Upper lobe of right lung (tissue), 1 donor: ENCODE measurements around the gene TSTD2. TPM values are rescaled to one million over a fixed set of nuclear protein-coding genes. Genes with fewer than 3 reads are reported as not detected.
A peak's percentile ranks its signal among the peaks of the same experiment; 100 is the strongest.
"Not testable (repeated sequence)": the region's sequence is repeated elsewhere in the genome, so short reads cannot be mapped to it uniquely, and the experiment has no call there.

Experiments used
- ATAC-seq: fragments of 200-7000 bp; cut with Tn5 transposase; one replicate; pipeline ENCODE4 v1.9.1; 2020; ENCODE audit warnings: mild to moderate bottlenecking, moderate library complexity
- DNase-seq: peaks from one replicate; pipeline ENCODE4 v3.0.0-alpha.2; 2020
- H3K27ac ChIP-seq: fragments of 200-600 bp; one replicate; pipeline ENCODE4 v1.8.0; 2022
- H3K27me3 ChIP-seq: fragments of 200-600 bp; one replicate; pipeline ENCODE4 v1.8.0; 2022; ENCODE audit warnings: mild to moderate bottlenecking
- H3K36me3 ChIP-seq: fragments of 200-600 bp; one replicate; pipeline ENCODE4 v1.8.0; 2022
- H3K4me1 ChIP-seq: fragments of 200-600 bp; one replicate; pipeline ENCODE4 v1.8.0; 2022
- H3K4me3 ChIP-seq: fragments of 200-600 bp; one replicate; pipeline ENCODE4 v1.8.0; 2022; ENCODE audit warnings: mild to moderate bottlenecking
- H3K9me3 ChIP-seq: fragments of 200-600 bp; one replicate; pipeline ENCODE4 v1.8.0; 2022
- intact Hi-C: fragments of 100-400 bp; cut with DNase I; formaldehyde crosslinking; loops from one replicate; pipeline ENCODE4 v1.11.0; 2022
- total RNA-seq: library from RNA; stranded (reverse); fragmentation: NEBNext Ultra II Directional; extraction: Animal tissue kit (Norgen Biotek cat#: 25700); gene quantifications from one replicate; pipeline ENCODE4 v1.2.1, GENCODE V29; 2021
- TF ChIP-seq, protein P1 (sequence below): fragments of 200-600 bp; IDR thresholded peaks from one replicate; pipeline ENCODE4 v1.8.0; 2022; ENCODE audit warnings: antibody characterized with exemption
- donor health status: DM: no; HTN: yes; CAD: no; lungs with severe emphysema.

Gene TSTD2
- total RNA-seq, 1 donor from 2014 or later, result 20.0 TPM

DNA sequence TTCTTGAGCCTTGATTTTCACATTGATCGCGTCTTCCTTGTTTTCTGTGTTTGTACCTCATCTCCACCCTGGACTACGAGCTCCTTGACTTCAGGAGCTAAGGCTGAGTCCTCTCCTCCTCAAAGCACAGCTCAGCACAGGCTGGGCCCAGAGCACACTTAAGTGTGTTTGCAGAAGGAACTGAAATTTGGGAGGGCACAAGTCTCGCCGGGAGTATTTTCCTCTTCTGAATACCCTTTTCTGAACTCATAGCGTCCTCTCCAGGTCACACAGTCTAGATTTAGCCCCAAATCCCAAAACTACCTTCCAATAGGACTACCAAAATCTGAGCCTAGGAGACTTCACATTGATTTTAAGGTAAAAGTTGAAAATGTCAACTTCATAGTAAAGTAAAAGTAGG, 41.6 kb downstream of the TSTD2 start:
- no peak overlapping the region for H3K4me3 ChIP-seq
- H3K36me3 ChIP-seq, result no peaks in the 10 kb centered on the region
- H3K4me1 ChIP-seq, result no peaks in the 10 kb centered on the region
- no peak for DNase-seq
- H3K27me3 ChIP-seq, result no peaks in the 10 kb centered on the region
- intact Hi-C loops, result no loop called here
- no peaks in the 10 kb centered on the region for H3K9me3 ChIP-seq
- TF ChIP-seq, protein P1, sequence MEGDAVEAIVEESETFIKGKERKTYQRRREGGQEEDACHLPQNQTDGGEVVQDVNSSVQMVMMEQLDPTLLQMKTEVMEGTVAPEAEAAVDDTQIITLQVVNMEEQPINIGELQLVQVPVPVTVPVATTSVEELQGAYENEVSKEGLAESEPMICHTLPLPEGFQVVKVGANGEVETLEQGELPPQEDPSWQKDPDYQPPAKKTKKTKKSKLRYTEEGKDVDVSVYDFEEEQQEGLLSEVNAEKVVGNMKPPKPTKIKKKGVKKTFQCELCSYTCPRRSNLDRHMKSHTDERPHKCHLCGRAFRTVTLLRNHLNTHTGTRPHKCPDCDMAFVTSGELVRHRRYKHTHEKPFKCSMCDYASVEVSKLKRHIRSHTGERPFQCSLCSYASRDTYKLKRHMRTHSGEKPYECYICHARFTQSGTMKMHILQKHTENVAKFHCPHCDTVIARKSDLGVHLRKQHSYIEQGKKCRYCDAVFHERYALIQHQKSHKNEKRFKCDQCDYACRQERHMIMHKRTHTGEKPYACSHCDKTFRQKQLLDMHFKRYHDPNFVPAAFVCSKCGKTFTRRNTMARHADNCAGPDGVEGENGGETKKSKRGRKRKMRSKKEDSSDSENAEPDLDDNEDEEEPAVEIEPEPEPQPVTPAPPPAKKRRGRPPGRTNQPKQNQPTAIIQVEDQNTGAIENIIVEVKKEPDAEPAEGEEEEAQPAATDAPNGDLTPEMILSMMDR, result no peak
- peak; percentile 72 for ATAC-seq
- H3K27ac ChIP-seq, result no peak overlapping the region

DNA sequence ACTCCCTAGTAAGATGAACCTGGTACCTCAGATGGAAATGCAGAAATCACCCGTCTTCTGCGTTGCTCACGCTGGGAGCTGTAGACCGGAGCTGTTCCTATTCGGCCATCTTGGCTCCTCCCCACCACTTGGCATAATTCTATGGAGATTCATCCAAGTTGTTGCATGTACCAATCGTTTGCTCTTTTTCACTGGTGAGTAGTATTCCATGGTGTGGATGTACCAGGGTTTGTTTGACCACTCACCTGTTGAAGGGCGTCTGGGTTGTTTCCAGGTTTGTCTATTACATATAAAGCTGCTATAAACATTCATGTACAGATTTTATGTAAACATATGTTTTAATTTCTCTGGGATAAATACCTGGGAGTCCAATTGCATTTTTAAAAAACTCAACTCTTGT, 46.3 kb downstream of the TSTD2 start:
- H3K9me3 ChIP-seq, H3K36me3 ChIP-seq, H3K27ac ChIP-seq, DNase-seq, H3K4me3 ChIP-seq, ATAC-seq, intact Hi-C loops, H3K4me1 ChIP-seq, H3K27me3 ChIP-seq: not testable (repeated sequence)

DNA sequence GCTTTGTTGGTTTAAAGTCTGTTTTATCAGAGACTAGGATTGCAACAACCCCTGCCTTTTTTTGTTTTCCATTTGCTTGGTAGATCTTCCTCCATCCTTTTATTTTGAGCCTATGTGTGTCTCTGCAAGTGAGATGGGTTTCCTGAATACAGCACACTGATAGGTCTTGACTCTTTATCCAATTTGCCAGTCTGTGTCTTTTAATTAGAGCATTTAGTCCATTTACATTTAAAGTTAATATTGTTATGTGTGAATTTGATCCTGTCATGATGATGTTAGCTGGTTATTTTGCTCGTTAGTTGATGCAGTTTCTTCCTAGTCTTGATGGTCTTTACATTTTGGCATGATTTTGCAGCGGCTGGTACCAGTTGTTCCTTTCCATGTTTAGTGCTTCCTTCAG, 48.4 kb downstream of the TSTD2 start:
- ATAC-seq, intact Hi-C loops, DNase-seq, H3K27me3 ChIP-seq, H3K9me3 ChIP-seq, H3K36me3 ChIP-seq, H3K4me3 ChIP-seq, H3K4me1 ChIP-seq, H3K27ac ChIP-seq: not testable (repeated sequence)

DNA sequence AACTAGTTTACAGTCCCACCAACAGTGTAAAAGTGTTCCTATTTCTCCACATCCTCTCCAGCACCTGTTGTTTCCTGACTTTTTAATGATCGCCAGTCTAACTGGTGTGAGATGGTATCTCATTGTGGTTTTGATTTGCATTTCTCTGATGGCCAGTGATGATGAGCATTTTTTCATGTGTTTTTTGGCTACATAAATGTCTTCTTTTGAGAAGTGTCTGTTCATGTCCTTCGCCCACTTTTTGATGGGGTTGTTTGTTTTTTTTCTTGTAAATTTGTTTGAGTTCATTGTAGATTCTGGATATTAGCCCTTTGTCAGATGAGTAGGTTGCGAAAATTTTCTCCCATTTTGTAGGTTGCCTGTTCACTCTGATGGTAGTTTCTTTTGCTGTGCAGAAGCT, 51.6 kb downstream of the TSTD2 start:
- DNase-seq, H3K4me3 ChIP-seq, H3K27me3 ChIP-seq, ATAC-seq, H3K36me3 ChIP-seq, H3K9me3 ChIP-seq, H3K27ac ChIP-seq, intact Hi-C loops, H3K4me1 ChIP-seq: not testable (repeated sequence)

DNA sequence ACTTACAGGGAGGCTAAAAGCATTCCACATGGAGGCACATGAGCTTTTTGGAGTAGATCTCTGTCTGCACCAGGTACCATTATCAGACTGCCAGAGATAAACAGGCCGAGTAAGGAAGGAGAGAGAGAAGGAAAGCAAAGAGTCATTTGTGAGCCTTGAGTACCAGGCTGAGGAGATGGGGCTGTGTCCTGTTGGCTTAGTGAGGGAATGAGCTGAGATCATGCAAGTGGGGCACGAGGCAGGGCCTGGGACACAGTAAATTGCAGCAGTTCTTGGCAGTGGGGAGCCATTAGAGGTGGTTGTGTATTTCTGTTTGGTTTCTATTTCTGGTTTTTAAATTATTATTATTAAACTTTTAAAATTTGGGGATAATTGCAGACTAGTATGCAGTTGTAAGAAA, 53.3 kb downstream of the TSTD2 start:
- Histone ChIP-seq H3K4me3 (no peak overlapping the region), H3K36me3 (no peaks in the 10 kb centered on the region), H3K27me3 (no peaks in the 10 kb centered on the region), H3K9me3 (no peaks in the 10 kb centered on the region), H3K27ac (no peak overlapping the region), H3K4me1 (no peaks in the 10 kb centered on the region)
- peak; percentile 11 for DNase-seq
- TF ChIP-seq, protein P1, result no peak
- ATAC-seq, result no peak
- intact Hi-C loops, result no loop called here

DNA sequence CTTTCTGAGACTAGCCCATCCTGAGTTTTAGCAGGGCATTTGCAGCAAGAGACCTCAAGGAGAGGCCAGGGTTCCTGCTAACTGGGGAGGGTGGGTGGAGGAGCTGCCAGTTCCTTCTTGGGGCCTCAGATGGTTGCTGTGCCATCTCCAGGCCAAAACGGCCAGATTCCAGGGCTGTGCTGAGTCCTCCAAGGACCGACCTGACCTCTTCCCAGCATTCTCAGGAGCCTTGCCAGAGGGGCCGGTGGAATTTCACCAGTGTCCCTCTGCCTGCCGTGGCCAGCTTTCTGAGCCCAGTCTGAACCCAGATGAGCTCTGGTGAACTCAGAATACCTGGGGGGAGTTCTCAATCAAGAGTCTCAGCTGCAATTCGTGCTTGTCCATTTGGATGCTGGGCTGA, 54.3 kb downstream of the TSTD2 start:
- no peaks in the 10 kb centered on the region for H3K9me3 ChIP-seq
- intact Hi-C loops, result no loop called here
- no peak overlapping the region for H3K4me3 ChIP-seq
- TF ChIP-seq, protein P1, result no peak
- ATAC-seq (no peak), DNase-seq (peak; percentile 29)
- H3K4me1 ChIP-seq, result no peaks in the 10 kb centered on the region
- no peak overlapping the region for H3K27ac ChIP-seq
- H3K36me3 ChIP-seq, result no peaks in the 10 kb centered on the region
- H3K27me3 ChIP-seq, result no peaks in the 10 kb centered on the region

DNA sequence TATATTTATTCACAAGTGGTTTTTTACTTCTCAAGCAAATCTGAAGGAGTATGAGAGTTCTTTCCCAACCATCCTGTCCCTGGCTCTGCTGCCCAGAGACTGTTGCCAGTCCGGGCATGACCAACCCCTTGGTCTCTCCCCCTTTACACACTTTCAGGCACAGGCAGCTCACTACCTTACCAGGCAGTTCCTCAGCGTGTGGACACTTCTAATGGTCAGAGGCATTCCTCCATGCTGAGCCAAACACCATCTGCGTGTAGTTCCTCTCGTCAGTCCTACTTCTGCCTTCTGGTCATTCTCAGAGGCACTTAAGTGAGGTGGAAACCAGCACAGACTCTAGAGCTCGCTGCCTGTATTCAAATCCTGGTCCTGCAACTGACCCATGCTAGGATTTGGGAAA, 56.1 kb downstream of the TSTD2 start:
- no peaks in the 10 kb centered on the region for H3K27me3 ChIP-seq
- TF ChIP-seq, protein P1, result no peak
- intact Hi-C loops, result no loop called here
- no peaks in the 10 kb centered on the region for H3K4me1 ChIP-seq
- H3K4me3 ChIP-seq, result no peak overlapping the region
- DNase-seq, result peak; percentile 11
- no peak overlapping the region for H3K27ac ChIP-seq
- no peaks in the 10 kb centered on the region for H3K9me3 ChIP-seq
- H3K36me3 ChIP-seq, result no peaks in the 10 kb centered on the region
- ATAC-seq, result no peak
